ENCODE results near the gene WDR93. TPM values are rescaled to one million over a fixed set of nuclear protein-coding genes. Genes with fewer than 3 reads are reported as not detected.

WDR93 gene
- total RNA-seq, 1 donor from 2014 or later = not detected

DNA sequence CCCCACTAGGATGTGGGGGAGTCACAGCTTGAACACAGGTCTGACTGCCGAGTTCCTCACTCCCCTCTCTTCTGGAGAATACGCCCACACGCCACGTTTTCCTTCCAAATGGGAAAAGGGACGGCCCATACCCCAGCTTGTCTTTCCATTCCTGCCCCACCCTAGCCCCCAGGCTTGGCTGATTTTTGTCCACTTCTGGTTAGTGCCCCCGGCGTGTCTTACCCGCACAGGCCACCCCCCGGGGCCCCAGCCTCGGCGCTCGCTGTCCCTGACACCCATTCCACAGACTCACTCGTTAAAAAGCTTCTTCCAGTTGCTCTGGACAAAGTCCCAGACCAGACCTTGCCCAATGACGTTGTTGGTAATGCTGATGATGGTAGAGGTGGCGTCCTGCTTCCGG lies 100.0 kb downstream of the WDR93 start:
- H3K27ac Mint-ChIP-seq (ENCODE audit: unreplicated experiment) = no peak overlapping the region
- H3K36me3 Mint-ChIP-seq (ENCODE audit: unreplicated experiment) = peaks cover 10% of the 10 kb centered on the region
- TF ChIP-seq, protein P1, sequence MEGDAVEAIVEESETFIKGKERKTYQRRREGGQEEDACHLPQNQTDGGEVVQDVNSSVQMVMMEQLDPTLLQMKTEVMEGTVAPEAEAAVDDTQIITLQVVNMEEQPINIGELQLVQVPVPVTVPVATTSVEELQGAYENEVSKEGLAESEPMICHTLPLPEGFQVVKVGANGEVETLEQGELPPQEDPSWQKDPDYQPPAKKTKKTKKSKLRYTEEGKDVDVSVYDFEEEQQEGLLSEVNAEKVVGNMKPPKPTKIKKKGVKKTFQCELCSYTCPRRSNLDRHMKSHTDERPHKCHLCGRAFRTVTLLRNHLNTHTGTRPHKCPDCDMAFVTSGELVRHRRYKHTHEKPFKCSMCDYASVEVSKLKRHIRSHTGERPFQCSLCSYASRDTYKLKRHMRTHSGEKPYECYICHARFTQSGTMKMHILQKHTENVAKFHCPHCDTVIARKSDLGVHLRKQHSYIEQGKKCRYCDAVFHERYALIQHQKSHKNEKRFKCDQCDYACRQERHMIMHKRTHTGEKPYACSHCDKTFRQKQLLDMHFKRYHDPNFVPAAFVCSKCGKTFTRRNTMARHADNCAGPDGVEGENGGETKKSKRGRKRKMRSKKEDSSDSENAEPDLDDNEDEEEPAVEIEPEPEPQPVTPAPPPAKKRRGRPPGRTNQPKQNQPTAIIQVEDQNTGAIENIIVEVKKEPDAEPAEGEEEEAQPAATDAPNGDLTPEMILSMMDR (IDR thresholded peaks at IDR 0.05; ENCODE audit: partially characterized antibody, unreplicated experiment) = no peak
- DNase-seq = no peak
- peaks cover 2% of the 10 kb centered on the region for H3K27me3 Mint-ChIP-seq (ENCODE audit: unreplicated experiment)
- H3K9me3 Mint-ChIP-seq (ENCODE audit: unreplicated experiment) = peaks cover 3% of the 10 kb centered on the region
- H3K4me3 Mint-ChIP-seq (ENCODE audit: unreplicated experiment) = no peak overlapping the region
- H3K4me1 Mint-ChIP-seq (ENCODE audit: low read depth, unreplicated experiment) = no peaks in the 10 kb centered on the region

DNA sequence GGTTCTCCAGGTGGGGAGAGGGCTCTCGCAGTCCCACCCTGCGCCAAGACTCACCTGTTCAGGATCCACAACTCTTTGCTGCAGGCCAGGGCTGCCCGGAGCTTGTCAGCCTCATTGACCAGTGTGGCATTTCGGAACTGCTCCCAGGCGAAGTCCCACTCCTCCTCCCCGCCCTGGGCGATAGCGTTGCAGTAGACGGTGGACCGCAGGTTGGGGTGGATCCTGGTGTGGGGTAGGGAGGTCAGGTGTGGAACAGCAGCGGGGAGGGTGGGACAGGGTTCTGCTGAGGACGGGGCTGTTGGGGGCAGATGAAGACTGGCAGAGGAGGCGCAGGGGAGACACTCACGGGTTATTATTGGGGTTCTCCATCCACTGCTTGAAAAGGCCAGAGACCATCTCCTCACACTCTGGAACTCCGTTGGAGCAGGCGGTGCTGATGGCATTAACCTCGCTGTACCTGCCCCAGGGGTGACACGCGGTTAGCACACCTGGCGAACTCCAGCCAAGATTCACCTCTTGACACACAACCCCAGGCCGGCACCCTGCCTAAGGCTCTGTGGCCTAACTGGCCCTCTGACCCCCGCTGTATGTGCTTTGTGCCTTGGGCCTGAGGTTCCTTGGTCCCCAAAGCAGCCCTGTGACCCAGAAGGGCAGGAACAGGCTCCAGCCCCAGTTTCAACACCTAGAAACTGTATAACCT lies 101.6 kb downstream of the WDR93 start:
- no peak overlapping the region for H3K27ac Mint-ChIP-seq (ENCODE audit: unreplicated experiment)
- no peak overlapping the region for H3K4me3 Mint-ChIP-seq (ENCODE audit: unreplicated experiment)
- TF ChIP-seq, protein P1 (IDR thresholded peaks at IDR 0.05; ENCODE audit: partially characterized antibody, unreplicated experiment) = no peak
- DNase-seq = no peak
- no peaks in the 10 kb centered on the region for H3K4me1 Mint-ChIP-seq (ENCODE audit: low read depth, unreplicated experiment)
- peaks cover 2% of the 10 kb centered on the region for H3K9me3 Mint-ChIP-seq (ENCODE audit: unreplicated experiment)
- H3K27me3 Mint-ChIP-seq (ENCODE audit: unreplicated experiment) = peaks cover 1% of the 10 kb centered on the region
- H3K36me3 Mint-ChIP-seq (ENCODE audit: unreplicated experiment) = peaks cover 10% of the 10 kb centered on the region

Other genes starting within 250 kb of the WDR93 start
- not detected for gene RHCG, start 194.2 kb upstream of the WDR93 start, total RNA-seq (ENCODE audit: unreplicated experiment)
- 2.7 TPM for gene TICRR, start 115.3 kb upstream of the WDR93 start, total RNA-seq (ENCODE audit: unreplicated experiment)
- gene KIF7, start 35.3 kb upstream of the WDR93 start, total RNA-seq (ENCODE audit: unreplicated experiment) = 9.3 TPM
- not detected for gene PLIN1, start 11.4 kb upstream of the WDR93 start, total RNA-seq (ENCODE audit: unreplicated experiment)
- gene PEX11A, start 57 bp upstream of the WDR93 start, total RNA-seq (ENCODE audit: unreplicated experiment) = 1.1 TPM
- 1.1 TPM for gene MESP1, start 60.4 kb downstream of the WDR93 start, total RNA-seq (ENCODE audit: unreplicated experiment)
- gene MESP2, start 85.5 kb downstream of the WDR93 start, total RNA-seq (ENCODE audit: unreplicated experiment) = not detected
- 1.9 TPM for gene ANPEP, start 124.0 kb downstream of the WDR93 start, total RNA-seq (ENCODE audit: unreplicated experiment)
- gene AP3S2, start 203.2 kb downstream of the WDR93 start, total RNA-seq (ENCODE audit: unreplicated experiment) = 60.5 TPM
- 9.0 TPM for gene ARPIN, start 222.1 kb downstream of the WDR93 start, total RNA-seq (ENCODE audit: unreplicated experiment)

Data from glutamatergic neuron (in vitro differentiated cells).